GM18508 (cell line): ENCODE data around the gene GTF2H1.

Source experiments
- ATAC-seq: cut with Tn5 transposase; IDR thresholded peaks from one replicate; pipeline ENCODE4 v1.9.1; 2021; ENCODE audit warnings: moderate number of reproducible peaks; ENCODE audit not compliant: insufficient read depth, unreplicated experiment

The GTF2H1 gene

GRCh38 chr11:18321969-18322711 is at the start of gene GTF2H1, which contains the start of gene HPS5:
Gene GTF2H1 (plus strand): TSS chr11:18322567. CDS start chr11:18333075, 10,508 bp downstream.
Gene HPS5 (minus strand): TSS chr11:18322140. CDS start chr11:18317858, 4,282 bp downstream.
- ATAC-seq: peak; percentile 68

- ATAC-seq: no peak
Measured at GRCh38 chr11:18277565-18278271, 44.6 kb upstream of the GTF2H1 start.

- ATAC-seq: peak; percentile 72
Measured at GRCh38 chr11:18280438-18281045, 41.8 kb upstream of the GTF2H1 start.

- ATAC-seq: no peak
Measured at GRCh38 chr11:18282626-18283025, 39.7 kb upstream of the GTF2H1 start.

- ATAC-seq: no peak
Measured at GRCh38 chr11:18285841-18286240, 36.5 kb upstream of the GTF2H1 start.

GRCh38 chr11:18288911-18289310 is 33.5 kb upstream of the GTF2H1 start:
- ATAC-seq: no peak

GRCh38 chr11:18294862-18295261 is 27.5 kb upstream of the GTF2H1 start:
- no peak for ATAC-seq

GRCh38 chr11:18295316-18295715 is 27.1 kb upstream of the GTF2H1 start:
- ATAC-seq: no peak

- ATAC-seq: no peak
Measured at GRCh38 chr11:18299721-18300120, 22.6 kb upstream of the GTF2H1 start.

GRCh38 chr11:18304745-18305144 is 17.6 kb upstream of the GTF2H1 start:
- ATAC-seq: no peak

GRCh38 chr11:18307461-18308139 is 14.8 kb upstream of the GTF2H1 start:
- ATAC-seq: no peak

- no peak for ATAC-seq
Measured at GRCh38 chr11:18308242-18308641, 14.1 kb upstream of the GTF2H1 start.

- ATAC-seq: no peak
Measured at GRCh38 chr11:18309691-18310090, 12.7 kb upstream of the GTF2H1 start.

GRCh38 chr11:18310800-18311340 is 11.5 kb upstream of the GTF2H1 start:
- ATAC-seq: no peak

- no peak for ATAC-seq
Measured at GRCh38 chr11:18312012-18312411, 10.4 kb upstream of the GTF2H1 start.

GRCh38 chr11:18312663-18313420 is 9.5 kb upstream of the GTF2H1 start:
- ATAC-seq: no peak

GRCh38 chr11:18313965-18314763 is 8.2 kb upstream of the GTF2H1 start:
- ATAC-seq: no peak

GRCh38 chr11:18314784-18315523 is 7.4 kb upstream of the GTF2H1 start:
- ATAC-seq: no peak
